ENCODE data around the gene PRRG4.

DNA sequence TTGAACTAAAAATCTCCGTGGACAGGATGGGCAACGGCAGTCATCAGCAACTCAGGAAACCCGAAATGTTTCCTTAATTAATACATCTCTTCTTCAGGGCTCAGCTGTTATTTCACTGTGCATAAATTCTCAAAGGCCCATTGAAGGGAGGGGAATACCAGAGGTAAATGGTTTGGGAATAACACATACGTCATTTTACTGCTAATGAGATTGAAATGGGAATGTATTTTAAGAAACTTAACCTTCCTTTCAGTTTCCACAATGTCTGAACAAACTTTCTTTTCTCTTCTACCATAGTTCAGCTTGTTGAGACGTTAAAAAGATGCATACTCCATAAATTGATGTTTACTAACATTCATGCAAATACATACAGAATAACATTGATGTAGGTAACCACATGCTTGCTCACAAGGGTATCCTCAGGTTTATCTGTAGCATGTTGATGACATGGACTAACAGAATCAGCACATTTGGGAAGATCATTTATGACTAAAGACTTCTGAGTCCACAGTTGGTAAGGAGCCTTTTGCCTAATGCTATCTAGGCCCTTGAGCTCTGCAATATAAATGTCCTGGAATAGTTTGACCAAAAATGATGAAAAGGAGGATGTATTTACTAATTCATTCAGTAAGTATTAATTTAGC lies 7.7 kb upstream of the PRRG4 start:
- TF ChIP-seq, protein P1, sequence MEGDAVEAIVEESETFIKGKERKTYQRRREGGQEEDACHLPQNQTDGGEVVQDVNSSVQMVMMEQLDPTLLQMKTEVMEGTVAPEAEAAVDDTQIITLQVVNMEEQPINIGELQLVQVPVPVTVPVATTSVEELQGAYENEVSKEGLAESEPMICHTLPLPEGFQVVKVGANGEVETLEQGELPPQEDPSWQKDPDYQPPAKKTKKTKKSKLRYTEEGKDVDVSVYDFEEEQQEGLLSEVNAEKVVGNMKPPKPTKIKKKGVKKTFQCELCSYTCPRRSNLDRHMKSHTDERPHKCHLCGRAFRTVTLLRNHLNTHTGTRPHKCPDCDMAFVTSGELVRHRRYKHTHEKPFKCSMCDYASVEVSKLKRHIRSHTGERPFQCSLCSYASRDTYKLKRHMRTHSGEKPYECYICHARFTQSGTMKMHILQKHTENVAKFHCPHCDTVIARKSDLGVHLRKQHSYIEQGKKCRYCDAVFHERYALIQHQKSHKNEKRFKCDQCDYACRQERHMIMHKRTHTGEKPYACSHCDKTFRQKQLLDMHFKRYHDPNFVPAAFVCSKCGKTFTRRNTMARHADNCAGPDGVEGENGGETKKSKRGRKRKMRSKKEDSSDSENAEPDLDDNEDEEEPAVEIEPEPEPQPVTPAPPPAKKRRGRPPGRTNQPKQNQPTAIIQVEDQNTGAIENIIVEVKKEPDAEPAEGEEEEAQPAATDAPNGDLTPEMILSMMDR (IDR thresholded peaks at IDR 0.05; ENCODE audit: borderline replicate concordance, extremely low read depth, low read length, poor library complexity, severe bottlenecking), result no peak
- TF ChIP-seq EZH2 (IDR thresholded peaks at IDR 0.05; ENCODE audit: borderline replicate concordance, low read depth, low read length, severe bottlenecking), result no peak
